SK-N-MC (cell line): ENCODE results near the gene GFOD2.

Experiments used
- DNase-seq: peaks from one replicate; pipeline ENCODE4 v3.0.0-alpha.2; 2011; ENCODE audit warnings: low read depth, low spot score
- H3K27ac ChIP-seq: fragments of 200-600 bp; sonication (generic); 2 replicates; pipeline ENCODE4 v1.5.1; 2016; ENCODE audit warnings: mixed run types
- H3K36me3 ChIP-seq: fragments of 200-600 bp; sonication (generic); 2 replicates; pipeline ENCODE4 v1.6.1; 2017; ENCODE audit warnings: antibody characterized with exemption, low read length, mixed read lengths; ENCODE audit not compliant: insufficient read depth
- H3K4me3 ChIP-seq: fragments of 200-600 bp; sonication (generic); 2 replicates; pipeline ENCODE4 v1.5.1; 2016
- H3K9ac ChIP-seq: fragments of 200-600 bp; sonication (generic); 2 replicates; pipeline ENCODE4 v1.8.0; 2017; ENCODE audit warnings: mixed run types, mixed read lengths; ENCODE audit not compliant: insufficient read length
- H3K9me3 ChIP-seq: fragments of 200-600 bp; sonication (generic); 2 replicates; pipeline ENCODE4 v1.6.1; 2017; ENCODE audit warnings: low read depth, mild to moderate bottlenecking, antibody characterized with exemption, low read length, moderate library complexity, mixed read lengths
- EZH2 ChIP-seq: fragments of 200-600 bp; sonication (generic); IDR thresholded peaks from one replicate; pipeline ENCODE4 v1.6.1; 2017; ENCODE audit warnings: antibody characterized with exemption
- FOXP2 ChIP-seq: optimal IDR thresholded peaks from 2 replicates; pipeline ENCODE3; 2011; ENCODE audit warnings: mild to moderate bottlenecking, moderate library complexity; ENCODE audit not compliant: insufficient read depth; ENCODE audit errors: extremely low read length, control extremely low read depth
- POLR2AphosphoS5 ChIP-seq: IDR thresholded peaks from 2 replicates; pipeline ENCODE4 v1.6.1; 2012; ENCODE audit warnings: mild to moderate bottlenecking, low read depth, low read length, borderline replicate concordance

Gene GFOD2

GRCh38 chr16:67649494-67649931, 69.6 kb downstream of the GFOD2 start:
- no peak for DNase-seq
- Histone ChIP-seq H3K36me3 (no peaks in the 10 kb centered on the region), H3K27ac (no peak overlapping the region), H3K9ac (no peak overlapping the region), H3K4me3 (no peak overlapping the region), H3K9me3 (no peaks in the 10 kb centered on the region)
- TF ChIP-seq FOXP2 (no peak), EZH2 (no peak), POLR2AphosphoS5 (no peak)

DNA sequence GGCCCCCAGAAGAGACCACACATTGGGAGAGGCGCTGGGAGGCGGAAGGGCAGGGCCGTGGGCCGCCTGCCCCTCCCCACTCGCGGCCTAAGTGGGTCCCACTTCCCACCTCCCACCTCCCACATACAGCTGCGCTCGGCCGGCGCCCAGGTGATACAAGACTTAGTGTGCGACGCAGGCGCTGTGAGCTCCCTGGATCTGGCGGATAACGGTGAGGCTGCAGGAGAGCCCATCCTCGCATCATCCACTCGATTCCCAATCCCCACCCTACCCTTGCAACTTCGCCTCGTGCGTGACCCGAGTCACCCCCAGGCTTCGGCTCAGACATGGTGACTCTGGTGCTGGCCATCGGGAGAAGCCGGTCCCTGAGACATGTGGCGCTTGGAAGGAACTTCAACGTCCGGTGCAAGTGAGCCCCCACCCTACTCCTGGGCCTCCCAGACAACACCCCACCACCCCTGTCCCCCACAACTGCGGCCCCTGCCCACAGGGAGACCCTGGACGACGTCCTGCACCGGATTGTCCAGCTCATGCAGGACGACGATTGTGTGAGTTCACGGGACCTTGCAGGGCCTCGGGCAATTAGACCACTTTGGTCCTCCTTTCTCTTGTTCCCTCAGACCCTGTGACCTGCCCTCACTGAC, 70.2 kb downstream of the GFOD2 start:
- H3K27ac ChIP-seq, result no peak overlapping the region
- no peak overlapping the region for H3K9ac ChIP-seq
- no peak overlapping the region for H3K4me3 ChIP-seq
- H3K36me3 ChIP-seq, result no peaks in the 10 kb centered on the region
- DNase-seq, result no peak
- no peaks in the 10 kb centered on the region for H3K9me3 ChIP-seq
- TF ChIP-seq EZH2 (no peak), FOXP2 (no peak), POLR2AphosphoS5 (no peak)

DNA sequence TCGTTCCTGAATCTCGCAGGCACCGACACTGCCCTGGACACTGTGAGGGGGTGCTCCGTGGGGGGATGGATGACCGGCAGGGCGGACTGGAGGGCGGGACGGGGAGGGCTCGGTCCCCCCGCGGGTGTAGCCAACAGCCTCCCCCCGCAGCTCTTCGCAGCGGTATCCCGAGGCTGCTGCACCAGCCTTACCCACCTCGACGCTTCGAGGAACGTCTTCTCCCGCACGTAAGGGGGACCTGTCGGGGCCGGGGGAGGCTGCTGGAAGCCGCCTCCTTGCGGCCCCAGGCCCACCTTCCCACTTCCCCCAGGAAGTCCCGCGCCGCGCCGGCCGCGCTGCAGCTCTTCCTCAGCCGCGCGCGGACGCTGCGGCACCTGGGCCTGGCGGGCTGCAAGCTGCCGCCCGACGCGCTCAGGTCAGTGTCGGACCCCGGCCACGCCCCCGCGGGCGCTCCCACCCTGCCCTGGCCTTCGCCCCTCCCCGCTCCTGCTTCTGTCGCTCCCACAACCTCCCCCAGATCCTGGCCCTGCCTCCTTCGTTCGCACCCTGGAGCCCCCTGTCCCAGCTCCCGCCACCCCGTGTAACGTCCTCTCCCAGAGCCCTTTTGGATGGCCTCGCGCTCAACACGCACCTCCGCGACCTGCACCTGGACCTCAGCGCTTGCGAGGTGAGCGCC, 70.9 kb downstream of the GFOD2 start:
- TF ChIP-seq FOXP2 (no peak), POLR2AphosphoS5 (no peak), EZH2 (no peak)
- DNase-seq, result no peak
- Histone ChIP-seq H3K9ac (no peak overlapping the region), H3K27ac (no peak overlapping the region), H3K9me3 (no peaks in the 10 kb centered on the region), H3K4me3 (no peak overlapping the region), H3K36me3 (no peaks in the 10 kb centered on the region)

DNA sequence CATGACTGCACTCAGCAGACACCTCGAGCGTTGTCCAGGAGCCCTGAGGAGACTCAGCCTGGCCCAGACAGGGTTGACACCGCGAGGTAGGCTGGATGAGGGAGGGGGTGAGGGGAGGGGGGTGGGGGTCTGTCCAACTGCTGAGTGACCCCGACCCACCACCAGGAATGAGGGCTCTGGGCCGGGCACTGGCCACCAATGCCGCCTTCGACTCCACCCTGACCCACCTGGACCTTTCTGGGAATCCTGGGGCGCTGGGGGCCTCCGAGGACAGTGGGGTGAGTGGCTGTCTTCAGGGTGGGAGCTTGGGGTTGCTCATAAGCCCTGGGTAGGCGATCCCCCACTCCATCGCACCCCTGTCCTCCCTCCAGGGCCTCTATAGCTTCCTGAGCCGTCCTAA, 71.4 kb downstream of the GFOD2 start:
- Histone ChIP-seq H3K4me3 (no peak overlapping the region), H3K36me3 (no peaks in the 10 kb centered on the region), H3K9ac (no peak overlapping the region), H3K9me3 (no peaks in the 10 kb centered on the region), H3K27ac (no peak overlapping the region)
- TF ChIP-seq FOXP2, result no peak
- no peak for DNase-seq

GRCh38 chr16:67647111-67647651, 71.9 kb downstream of the GFOD2 start:
- no peak overlapping the region for H3K27ac ChIP-seq
- no peaks in the 10 kb centered on the region for H3K36me3 ChIP-seq
- TF ChIP-seq EZH2 (no peak), FOXP2 (no peak), POLR2AphosphoS5 (no peak)
- H3K4me3 ChIP-seq, result no peak overlapping the region
- H3K9ac ChIP-seq, result no peak overlapping the region
- no peaks in the 10 kb centered on the region for H3K9me3 ChIP-seq
- no peak for DNase-seq

DNA sequence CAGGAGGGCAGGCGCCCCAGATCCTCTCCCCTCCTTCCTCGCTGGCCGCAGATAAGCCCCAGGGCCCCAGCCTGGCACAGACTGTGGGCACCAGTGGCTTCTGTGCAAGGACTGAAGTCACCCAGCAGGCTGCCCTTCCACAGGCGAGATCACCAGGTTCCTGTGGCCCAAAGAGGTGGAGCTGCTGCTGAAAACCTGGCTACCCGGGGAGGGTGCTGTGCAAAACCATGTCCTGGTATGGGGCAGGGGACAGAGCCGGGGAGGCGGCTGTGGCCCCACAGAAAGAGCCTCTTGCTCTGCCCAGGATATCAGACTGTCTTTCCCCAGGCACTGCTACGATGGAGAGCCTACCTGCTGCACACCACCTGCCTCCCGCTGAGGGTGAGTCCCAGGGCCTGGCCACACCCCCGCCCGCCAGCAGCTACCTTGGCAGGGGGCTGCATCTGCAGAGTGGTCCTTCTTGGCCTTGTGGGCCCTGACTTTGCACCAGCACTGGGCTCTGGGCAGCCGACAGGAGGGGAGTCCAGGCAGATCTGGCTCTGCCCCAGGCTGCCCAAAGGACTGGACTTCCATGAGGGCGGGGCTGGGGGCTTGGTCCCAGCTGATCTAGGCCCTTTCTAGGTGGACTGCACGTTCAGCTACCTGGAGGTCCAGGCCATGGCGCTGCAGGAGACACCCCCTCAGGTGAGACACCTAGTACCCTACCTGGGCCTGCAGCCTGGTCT, 73.6 kb downstream of the GFOD2 start:
- DNase-seq, result no peak
- no peak overlapping the region for H3K9ac ChIP-seq

GRCh38 chr16:67644038-67644437, 75.1 kb downstream of the GFOD2 start:
- no peak overlapping the region for H3K27ac ChIP-seq
- DNase-seq, result no peak
- no peak overlapping the region for H3K4me3 ChIP-seq
- no peaks in the 10 kb centered on the region for H3K9me3 ChIP-seq
- no peaks in the 10 kb centered on the region; the same call in 1 of the 2 replicates for H3K36me3 ChIP-seq
- TF ChIP-seq FOXP2, result no peak
- TF ChIP-seq EZH2, result no peak
- no peak for TF ChIP-seq POLR2AphosphoS5
- no peak overlapping the region for H3K9ac ChIP-seq

More for the DNA sequence above, 73.6 kb downstream of the GFOD2 start:
- TF ChIP-seq POLR2AphosphoS5, result no peak
- no peak for TF ChIP-seq FOXP2
- no peak for TF ChIP-seq EZH2
- H3K4me3 ChIP-seq, result no peak overlapping the region
- no peaks in the 10 kb centered on the region for H3K9me3 ChIP-seq
- H3K36me3 ChIP-seq, result no peaks in the 10 kb centered on the region
- H3K27ac ChIP-seq, result no peak overlapping the region
